ENCODE data around the gene NDUFB10. TPM values are rescaled to one million over a fixed set of nuclear protein-coding genes. Genes with fewer than 3 reads are reported as not detected.
A peak's percentile ranks its signal among the peaks of the same experiment; 100 is the strongest.

NDUFB10 gene
- polyA plus RNA-seq, 1 donor (not counting 4 experiments of a cell fraction or from before 2014, with no cell fraction given) = 107 TPM

DNA sequence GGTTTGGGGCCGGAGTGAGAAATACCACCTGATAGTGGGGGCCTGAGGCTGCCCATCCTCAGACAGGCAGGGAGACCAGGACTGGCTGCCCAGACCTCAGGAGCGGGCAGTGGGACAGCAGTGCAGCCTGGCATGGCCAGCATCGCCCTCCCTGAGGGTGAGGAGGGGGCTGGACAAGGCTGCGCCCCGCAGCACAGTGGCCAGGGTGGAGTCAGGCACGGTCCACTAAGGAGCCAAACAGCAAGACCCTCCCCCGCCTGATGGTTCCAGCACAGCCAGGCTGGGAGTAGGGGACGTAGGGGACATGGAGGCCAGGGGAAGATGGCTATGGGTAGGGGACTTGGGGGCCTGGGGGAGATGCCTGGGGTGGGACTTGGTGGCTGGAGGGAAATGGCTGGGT lies 47.0 kb downstream of the NDUFB10 start:
- Histone ChIP-seq H3K9me3 (ENCODE audit: control insufficient read depth, low read depth, low read length) (no peaks in the 10 kb centered on the region), H3K36me3 (ENCODE audit: control insufficient read depth in 2 of 2, extremely low read depth in 1 of 2, insufficient read depth in 2 of 2, low read length in 2 of 2) (peaks cover 16 to 61% of the 10 kb centered on the region in 2 experiments), H3K4me1 (ENCODE audit: control insufficient read depth, extremely low read depth, insufficient read depth, low read length) (peaks cover 36% of the 10 kb centered on the region), H2AFZ (ENCODE audit: control insufficient read depth, low read length) (no peak overlapping the region), H4K20me1 (ENCODE audit: control insufficient read depth, extremely low read depth, insufficient read depth, low read length) (peaks cover 57% of the 10 kb centered on the region), H3K4me3 (ENCODE audit: control insufficient read depth in 2 of 3, extremely low read depth in 1 of 3, insufficient read depth in 2 of 3, low read depth in 1 of 3, low read length in 3 of 3) (peak overlapping the region in 1 of 3 experiments; percentile 20), H3K79me2 (ENCODE audit: control insufficient read depth, insufficient read depth, low read length) (peaks cover 87% of the 10 kb centered on the region), H3K27me3 (ENCODE audit: control insufficient read depth, extremely low read depth, insufficient read depth, low read length) (no peaks in the 10 kb centered on the region), H3K9ac (ENCODE audit: control insufficient read depth, extremely low read depth, insufficient read depth, low read length) (no peak overlapping the region), H3K9me1 (ENCODE audit: control insufficient read depth, extremely low read depth, insufficient read depth, low read length) (peaks cover 2% of the 10 kb centered on the region), H3K4me2 (ENCODE audit: control insufficient read depth, extremely low read depth, insufficient read depth, low read depth, low read length) (no peak overlapping the region), H3K27ac (ENCODE audit: control insufficient read depth, insufficient read depth, low read length) (no peak overlapping the region)
- TF ChIP-seq, protein P1, sequence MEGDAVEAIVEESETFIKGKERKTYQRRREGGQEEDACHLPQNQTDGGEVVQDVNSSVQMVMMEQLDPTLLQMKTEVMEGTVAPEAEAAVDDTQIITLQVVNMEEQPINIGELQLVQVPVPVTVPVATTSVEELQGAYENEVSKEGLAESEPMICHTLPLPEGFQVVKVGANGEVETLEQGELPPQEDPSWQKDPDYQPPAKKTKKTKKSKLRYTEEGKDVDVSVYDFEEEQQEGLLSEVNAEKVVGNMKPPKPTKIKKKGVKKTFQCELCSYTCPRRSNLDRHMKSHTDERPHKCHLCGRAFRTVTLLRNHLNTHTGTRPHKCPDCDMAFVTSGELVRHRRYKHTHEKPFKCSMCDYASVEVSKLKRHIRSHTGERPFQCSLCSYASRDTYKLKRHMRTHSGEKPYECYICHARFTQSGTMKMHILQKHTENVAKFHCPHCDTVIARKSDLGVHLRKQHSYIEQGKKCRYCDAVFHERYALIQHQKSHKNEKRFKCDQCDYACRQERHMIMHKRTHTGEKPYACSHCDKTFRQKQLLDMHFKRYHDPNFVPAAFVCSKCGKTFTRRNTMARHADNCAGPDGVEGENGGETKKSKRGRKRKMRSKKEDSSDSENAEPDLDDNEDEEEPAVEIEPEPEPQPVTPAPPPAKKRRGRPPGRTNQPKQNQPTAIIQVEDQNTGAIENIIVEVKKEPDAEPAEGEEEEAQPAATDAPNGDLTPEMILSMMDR (optimal IDR thresholded peaks at IDR 0.05 in 1 of 3, IDR thresholded peaks at IDR 0.05 in 1 of 3, conservative IDR thresholded peaks at IDR 0.05 in 1 of 3; ENCODE audit: extremely low read depth in 1 of 3, insufficient read depth in 2 of 3, low read length in 3 of 3) = no peak
- no peak for TF ChIP-seq EZH2 (IDR thresholded peaks at IDR 0.05; ENCODE audit: low read length)
- no peak for FAIRE-seq
- dilution Hi-C loops (cut with MboI; ENCODE audit: extremely low pct_ligation_motif_present, low sequenced_read_pairs) = no loop called here
- DNase-seq (ENCODE audit: low read depth, low spot score) = no peak

DNA sequence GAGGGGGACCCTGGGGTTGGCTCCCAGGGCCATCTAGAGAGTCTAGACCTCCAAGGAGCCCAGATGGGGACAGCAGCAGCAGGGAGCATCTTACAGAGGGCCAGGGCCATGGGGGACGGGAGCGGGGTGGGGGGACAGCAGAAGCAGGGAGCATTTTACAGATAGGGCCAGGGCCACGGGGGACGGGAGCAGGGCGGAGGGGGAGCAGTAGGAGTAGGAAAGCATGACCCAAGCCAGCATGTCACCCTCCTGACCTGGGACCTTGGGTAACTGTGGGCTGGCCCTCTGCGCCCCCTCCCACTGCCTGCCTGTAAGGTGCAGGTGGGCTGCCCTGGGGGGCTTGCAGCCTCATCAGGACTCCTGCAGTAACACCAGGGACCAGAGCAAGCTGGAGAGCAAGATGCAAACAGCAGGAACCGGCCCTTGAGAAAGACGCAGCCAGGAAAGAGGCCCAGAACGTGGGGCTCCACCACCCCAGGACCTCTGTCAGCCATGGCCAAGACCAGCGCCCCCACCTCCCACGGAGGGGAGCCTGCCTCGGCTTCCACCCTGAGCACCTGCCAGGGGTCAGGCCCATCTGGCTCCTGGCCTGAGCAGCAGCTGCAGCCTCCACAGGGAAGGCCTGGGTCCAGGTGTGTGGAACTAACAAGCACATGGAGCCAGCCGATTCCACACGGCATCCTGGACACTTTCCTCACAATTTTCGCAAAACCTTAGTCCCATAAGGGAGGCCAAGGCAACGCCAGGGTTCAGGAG lies 47.9 kb downstream of the NDUFB10 start:
- dilution Hi-C loops (cut with MboI; ENCODE audit: extremely low pct_ligation_motif_present, low sequenced_read_pairs) = no loop called here
- Histone ChIP-seq H4K20me1 (ENCODE audit: control insufficient read depth, extremely low read depth, insufficient read depth, low read length) (peaks cover 49% of the 10 kb centered on the region), H3K9me3 (ENCODE audit: control insufficient read depth, low read depth, low read length) (no peaks in the 10 kb centered on the region), H3K27ac (ENCODE audit: control insufficient read depth, insufficient read depth, low read length) (peak overlapping the region; percentile 81), H3K27me3 (ENCODE audit: control insufficient read depth, extremely low read depth, insufficient read depth, low read length) (no peaks in the 10 kb centered on the region), H3K36me3 (ENCODE audit: control insufficient read depth in 2 of 2, extremely low read depth in 1 of 2, insufficient read depth in 2 of 2, low read length in 2 of 2) (peaks cover 10 to 51% of the 10 kb centered on the region in 2 experiments), H3K4me2 (ENCODE audit: control insufficient read depth, extremely low read depth, insufficient read depth, low read depth, low read length) (peak overlapping the region; percentile 89), H3K79me2 (ENCODE audit: control insufficient read depth, insufficient read depth, low read length) (peaks cover 79% of the 10 kb centered on the region), H3K4me1 (ENCODE audit: control insufficient read depth, extremely low read depth, insufficient read depth, low read length) (peaks cover 36% of the 10 kb centered on the region), H2AFZ (ENCODE audit: control insufficient read depth, low read length) (no peak overlapping the region), H3K9me1 (ENCODE audit: control insufficient read depth, extremely low read depth, insufficient read depth, low read length) (peaks cover 2% of the 10 kb centered on the region), H3K9ac (ENCODE audit: control insufficient read depth, extremely low read depth, insufficient read depth, low read length) (peak overlapping the region; percentile 85), H3K4me3 (ENCODE audit: control insufficient read depth in 2 of 3, extremely low read depth in 1 of 3, insufficient read depth in 2 of 3, low read depth in 1 of 3, low read length in 3 of 3) (peak overlapping the region; percentile 71 to 98 (median 92))
- DNase-seq (ENCODE audit: low read depth, low spot score) = no peak
- no peak for FAIRE-seq
- TF ChIP-seq, protein P1 (optimal IDR thresholded peaks at IDR 0.05 in 1 of 3, IDR thresholded peaks at IDR 0.05 in 1 of 3, conservative IDR thresholded peaks at IDR 0.05 in 1 of 3; ENCODE audit: extremely low read depth in 1 of 3, insufficient read depth in 2 of 3, low read length in 3 of 3) = no peak
- TF ChIP-seq EZH2 (IDR thresholded peaks at IDR 0.05; ENCODE audit: low read length) = no peak
